B cell (primary cell): ENCODE data around the gene CNKSR2.

Source experiments
- CTCF ChIP-seq: fragments of 200-600 bp; IDR thresholded peaks from one replicate; pipeline ENCODE4 v1.8.0; 2022; ENCODE audit warnings: antibody characterized with exemption, mild to moderate bottlenecking
- EZH2 ChIP-seq: IDR thresholded peaks from 2 replicates; pipeline ENCODE4 v1.6.1; 2012; ENCODE audit warnings: borderline replicate concordance, low read depth, mild to moderate bottlenecking, moderate library complexity, low read length; ENCODE audit not compliant: insufficient read depth, poor library complexity, severe bottlenecking

GRCh38 chrX:21656587-21657317 is 282.5 kb downstream of the CNKSR2 start:
- no peak for TF ChIP-seq CTCF
- TF ChIP-seq EZH2 = no peak
